ENCODE measurements around the gene PALLD.

The PALLD gene

GRCh38 chr4:168863719-168864647, 367.1 kb downstream of the PALLD start:
- DNase-seq = no peak

- DNase-seq = no peak
Measured at GRCh38 chr4:168864821-168865541, 368.1 kb downstream of the PALLD start.

- DNase-seq = no peak
Measured at GRCh38 chr4:168865854-168866253, 369.0 kb downstream of the PALLD start.

- DNase-seq = no peak
Measured at GRCh38 chr4:168866635-168867034, 369.8 kb downstream of the PALLD start.

- no peak for DNase-seq
Measured at GRCh38 chr4:168867128-168867527, 370.3 kb downstream of the PALLD start.

- no peak for DNase-seq
Measured at GRCh38 chr4:168868044-168868781, 371.4 kb downstream of the PALLD start.

GRCh38 chr4:168868802-168869201, 371.9 kb downstream of the PALLD start:
- DNase-seq = no peak

GRCh38 chr4:168870004-168870403, 373.2 kb downstream of the PALLD start:
- no peak for DNase-seq

- no peak for DNase-seq
Measured at GRCh38 chr4:168871632-168872031, 374.8 kb downstream of the PALLD start.

- no peak for DNase-seq
Measured at GRCh38 chr4:168874083-168874482, 377.2 kb downstream of the PALLD start.

- DNase-seq = no peak
Measured at GRCh38 chr4:168876106-168876505, 379.3 kb downstream of the PALLD start.

- no peak for DNase-seq
Measured at GRCh38 chr4:168877511-168878491, 380.9 kb downstream of the PALLD start.

GRCh38 chr4:168878623-168879022, 381.8 kb downstream of the PALLD start:
- DNase-seq = no peak

- DNase-seq = no peak
Measured at GRCh38 chr4:168879188-168879587, 382.3 kb downstream of the PALLD start.

GRCh38 chr4:168880072-168880675, 383.3 kb downstream of the PALLD start:
- no peak for DNase-seq

- no peak for DNase-seq
Measured at GRCh38 chr4:168880811-168881595, 384.2 kb downstream of the PALLD start.

- no peak for DNase-seq
Measured at GRCh38 chr4:168881781-168882420, 385.0 kb downstream of the PALLD start.

GRCh38 chr4:168882650-168883233, 385.9 kb downstream of the PALLD start:
- DNase-seq = no peak

GRCh38 chr4:168883513-168883912, 386.7 kb downstream of the PALLD start:
- no peak for DNase-seq
